ENCODE data around the gene IFT122.
"Not testable (repeated sequence)": the region's sequence is repeated elsewhere in the genome, so short reads cannot be mapped to it uniquely, and the experiment has no call there.

The IFT122 gene

DNA sequence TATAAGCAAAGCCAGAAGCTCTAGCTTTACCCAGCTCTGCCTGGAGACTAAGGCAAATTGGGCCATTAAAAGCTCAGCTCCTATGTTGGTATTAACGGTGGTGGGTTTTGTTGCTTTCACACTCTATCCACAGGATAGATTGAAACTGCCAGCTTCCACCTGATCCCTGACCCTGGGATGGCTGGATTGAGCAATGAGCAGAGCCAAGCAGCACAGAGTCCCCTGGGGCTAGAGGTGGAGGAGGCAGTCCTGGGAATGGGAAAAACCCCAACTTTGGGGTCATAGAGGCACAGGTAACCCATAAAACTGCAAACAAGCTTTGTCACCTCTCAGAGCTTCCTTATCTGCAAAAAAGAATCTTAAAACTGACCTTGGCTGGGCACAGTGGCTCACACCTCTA lies 95.1 kb downstream of the IFT122 start:
- Mint-ChIP-seq H3K27ac (no peak overlapping the region), H3K9me3 (no peaks in the 10 kb centered on the region), H3K4me1 (peaks cover 2% of the 10 kb centered on the region), H3K36me3 (no peaks in the 10 kb centered on the region), H3K4me3 (no peak overlapping the region), H3K27me3 (peaks cover 1% of the 10 kb centered on the region)
- no peak for DNase-seq (ENCODE audit: low spot score in 2 of 2)
- ATAC-seq (ENCODE audit: low read depth): no peak

DNA sequence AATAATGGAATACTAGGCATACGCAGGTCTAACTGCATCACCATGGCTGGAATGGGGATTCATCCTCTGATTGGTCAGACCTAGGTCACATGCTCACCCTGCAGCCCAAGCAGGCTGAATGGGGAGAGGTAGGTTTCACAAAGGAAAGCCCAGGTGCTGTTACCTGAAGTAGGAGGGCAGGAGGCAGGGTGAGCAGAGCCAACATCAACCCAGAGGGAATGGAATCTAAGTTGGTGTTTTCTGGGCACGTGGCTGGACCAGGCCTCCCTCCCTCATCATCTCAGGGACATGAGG lies 96.3 kb downstream of the IFT122 start:
- ATAC-seq (ENCODE audit: low read depth) (no peak), DNase-seq (ENCODE audit: low spot score in 2 of 2) (no peak)
- H3K27me3 Mint-ChIP-seq: peaks cover 1% of the 10 kb centered on the region
- H3K9me3 Mint-ChIP-seq: no peaks in the 10 kb centered on the region
- no peaks in the 10 kb centered on the region for H3K36me3 Mint-ChIP-seq
- H3K4me3 Mint-ChIP-seq: no peak overlapping the region
- no peak overlapping the region for H3K27ac Mint-ChIP-seq
- H3K4me1 Mint-ChIP-seq: peaks cover 2% of the 10 kb centered on the region

DNA sequence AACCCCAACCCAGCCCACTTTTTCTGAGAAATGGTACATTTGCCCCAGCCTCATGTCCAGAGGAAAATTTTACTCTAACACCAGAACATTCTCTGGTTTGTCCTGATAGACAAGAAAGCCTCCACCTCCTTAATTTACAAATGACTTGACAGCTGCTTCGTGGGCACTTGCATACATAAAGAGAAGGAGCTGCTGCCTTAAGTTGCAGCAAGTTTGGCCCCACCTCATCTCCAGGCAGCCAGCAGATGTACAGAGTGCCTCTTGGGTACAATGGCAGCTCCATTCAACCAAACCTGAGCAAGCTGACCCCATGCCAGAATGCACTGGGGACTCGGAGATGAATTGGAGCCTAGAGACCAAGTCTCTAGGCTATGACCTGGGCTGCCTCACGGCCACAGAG lies 96.8 kb downstream of the IFT122 start:
- H3K27me3 Mint-ChIP-seq: peaks cover 1% of the 10 kb centered on the region
- peaks cover 2% of the 10 kb centered on the region for H3K4me1 Mint-ChIP-seq
- no peaks in the 10 kb centered on the region for H3K9me3 Mint-ChIP-seq
- no peaks in the 10 kb centered on the region for H3K36me3 Mint-ChIP-seq
- no peak for DNase-seq (ENCODE audit: low spot score in 2 of 2)
- no peak for ATAC-seq (ENCODE audit: low read depth)
- H3K27ac Mint-ChIP-seq: no peak overlapping the region
- no peak overlapping the region for H3K4me3 Mint-ChIP-seq

DNA sequence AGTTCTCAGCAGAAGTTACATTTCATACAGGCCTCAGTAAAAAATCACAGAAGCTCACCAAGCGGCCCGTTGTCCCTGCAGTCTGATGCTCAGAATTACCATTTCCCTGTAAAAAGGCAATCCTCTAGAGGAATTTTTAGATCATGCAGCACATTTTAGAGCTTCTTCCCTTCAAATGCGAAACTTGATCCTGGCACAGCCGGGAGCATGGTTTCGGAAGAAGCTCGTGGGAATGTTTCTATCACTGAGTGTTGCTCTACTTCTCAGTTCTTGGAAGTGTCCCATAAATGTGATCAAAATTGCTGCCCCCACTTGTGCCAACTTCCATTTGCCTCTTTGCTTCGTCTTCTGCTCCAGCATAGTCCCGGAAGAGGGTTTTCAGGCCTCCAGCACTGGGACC lies 99.2 kb downstream of the IFT122 start:
- H3K4me3 Mint-ChIP-seq: no peak overlapping the region
- H3K36me3 Mint-ChIP-seq: no peaks in the 10 kb centered on the region
- H3K9me3 Mint-ChIP-seq: no peaks in the 10 kb centered on the region
- peaks cover 4% of the 10 kb centered on the region for H3K4me1 Mint-ChIP-seq
- peaks cover 5% of the 10 kb centered on the region for H3K27me3 Mint-ChIP-seq
- ATAC-seq (ENCODE audit: low read depth) (no peak), DNase-seq (ENCODE audit: low spot score in 2 of 2) (no peak)
- H3K27ac Mint-ChIP-seq: no peak overlapping the region

DNA sequence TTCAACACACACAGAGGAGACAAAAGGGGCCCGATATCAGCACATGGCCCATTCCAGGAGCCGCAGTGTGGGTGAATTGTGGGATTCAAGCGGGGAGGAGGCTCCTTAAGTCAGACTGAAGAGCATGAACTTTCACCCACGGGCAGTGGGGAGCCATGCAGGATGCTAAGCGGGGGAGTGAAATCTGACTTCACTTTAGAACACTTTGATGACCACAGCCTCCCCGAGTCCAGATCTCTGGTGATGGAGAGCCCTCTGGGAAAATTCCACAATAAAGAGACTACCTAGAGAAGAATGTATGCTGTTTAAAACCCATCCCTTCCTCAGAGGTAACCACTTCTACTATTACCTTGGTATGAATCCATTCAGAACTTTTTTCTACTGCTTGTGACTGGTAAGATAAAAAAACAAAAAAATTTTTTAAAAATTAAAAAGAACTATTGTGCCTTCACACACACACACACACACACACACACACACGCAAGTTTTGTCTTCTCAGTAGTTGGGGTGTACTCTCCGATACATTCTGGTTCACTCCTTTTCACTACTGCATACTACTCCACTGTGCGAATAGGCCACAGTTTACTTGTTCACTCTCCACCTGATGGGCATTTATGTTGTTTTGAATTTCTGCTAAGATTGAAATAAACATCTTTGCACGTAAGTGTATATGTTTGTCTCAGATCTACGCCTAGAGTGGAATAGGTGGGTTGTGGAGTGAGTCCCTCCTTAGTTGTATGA lies 100.9 kb downstream of the IFT122 start:
- Mint-ChIP-seq H3K9me3 (no peaks in the 10 kb centered on the region), H3K36me3 (no peaks in the 10 kb centered on the region), H3K27me3 (peaks cover 5% of the 10 kb centered on the region), H3K27ac (no peak overlapping the region), H3K4me1 (peaks cover 4% of the 10 kb centered on the region), H3K4me3 (no peak overlapping the region)
- DNase-seq (ENCODE audit: low spot score in 2 of 2): no peak
- ATAC-seq (ENCODE audit: low read depth): no peak

DNA sequence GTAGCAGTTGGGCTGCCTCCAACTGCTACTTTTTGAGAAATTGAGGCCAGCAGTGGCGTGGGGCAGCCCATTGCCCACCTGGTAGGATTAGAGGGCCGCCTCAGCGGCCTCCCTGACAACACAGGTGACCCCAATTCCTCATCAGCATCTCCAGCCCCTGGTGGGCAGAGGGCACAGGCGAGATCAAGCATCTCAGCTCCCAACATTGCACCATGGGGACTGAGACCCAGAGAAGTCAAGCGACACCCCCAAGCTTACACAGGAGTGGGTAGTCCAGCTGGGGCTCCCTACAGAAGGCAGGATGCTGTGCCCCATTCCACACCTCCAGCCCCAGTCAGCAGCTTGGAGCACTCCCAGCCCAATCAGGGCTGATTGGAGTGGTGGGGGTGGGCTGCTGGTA lies 102.7 kb downstream of the IFT122 start:
- ATAC-seq (ENCODE audit: low read depth) (no peak), DNase-seq (ENCODE audit: low spot score in 2 of 2) (no peak)
- H3K27ac Mint-ChIP-seq: no peak overlapping the region
- H3K27me3 Mint-ChIP-seq: peaks cover 5% of the 10 kb centered on the region
- H3K9me3 Mint-ChIP-seq: no peaks in the 10 kb centered on the region
- no peak overlapping the region for H3K4me3 Mint-ChIP-seq
- H3K36me3 Mint-ChIP-seq: no peaks in the 10 kb centered on the region
- peaks cover 4% of the 10 kb centered on the region for H3K4me1 Mint-ChIP-seq

DNA sequence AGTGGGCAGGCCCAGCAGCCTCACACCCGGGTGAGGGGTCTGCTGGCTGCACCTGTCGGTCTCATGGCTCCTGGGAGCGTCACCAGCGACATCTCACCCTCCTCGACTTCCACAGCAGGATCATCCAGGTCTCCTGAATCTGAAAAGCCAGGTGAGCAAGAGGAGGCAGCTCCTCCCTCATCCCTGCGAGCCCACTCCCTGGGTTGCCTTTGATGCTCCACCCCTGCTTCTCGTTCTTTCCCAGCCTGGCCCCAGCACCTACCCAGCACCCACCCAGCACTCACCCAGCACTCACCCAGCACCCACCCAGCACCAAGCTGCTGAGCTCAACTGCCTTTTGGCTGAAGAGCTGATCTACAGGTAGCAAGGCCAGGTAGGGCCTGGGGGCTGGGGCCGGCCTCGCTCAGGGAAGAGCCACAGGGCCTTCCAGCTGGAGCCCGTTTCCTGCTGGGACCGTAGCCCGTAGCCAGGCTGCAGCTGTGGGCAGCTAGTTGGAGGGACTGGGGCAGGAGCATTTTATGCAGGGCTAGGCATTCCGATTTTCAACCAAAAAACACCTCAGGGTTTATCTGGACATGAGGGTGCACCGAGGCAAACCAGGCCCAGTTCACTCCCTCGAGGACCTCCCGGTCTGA lies 103.2 kb downstream of the IFT122 start, which contains the start of gene H1-8:
TSS of gene H1-8 (plus strand) at position 20 of the 635 bp plus-strand sequence. CDS start at position 64, 44 bp downstream.
- no peaks in the 10 kb centered on the region for H3K9me3 Mint-ChIP-seq
- H3K27me3 Mint-ChIP-seq: peaks cover 5% of the 10 kb centered on the region
- ATAC-seq (ENCODE audit: low read depth) (no peak), DNase-seq (ENCODE audit: low spot score in 2 of 2) (no peak)
- peaks cover 4% of the 10 kb centered on the region for H3K4me1 Mint-ChIP-seq
- no peak within 1 kb of the TSS for H3K4me3 Mint-ChIP-seq
- no peak within 1 kb of the TSS for H3K27ac Mint-ChIP-seq
- H3K36me3 Mint-ChIP-seq: no peaks in the 10 kb centered on the region

DNA sequence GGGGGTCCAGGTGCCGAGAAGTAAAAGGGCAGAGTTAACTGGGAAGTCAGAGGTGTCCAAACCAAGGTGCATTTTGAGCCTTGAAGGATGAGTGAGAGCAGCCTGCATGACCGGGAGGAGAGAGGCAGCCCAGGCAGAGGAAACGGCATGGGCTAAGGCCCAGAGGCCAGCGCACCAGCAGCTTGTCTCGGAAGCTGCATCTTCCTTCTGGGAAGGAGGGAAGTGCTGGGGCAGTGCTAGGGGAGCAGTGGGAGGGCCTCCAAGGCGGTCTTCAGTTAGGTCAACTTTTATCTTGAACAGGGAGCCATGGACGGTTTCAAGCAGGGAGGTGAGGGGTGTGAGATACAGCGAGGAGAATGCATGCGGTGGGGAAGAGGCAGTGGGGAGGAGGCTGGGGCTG lies 104.0 kb downstream of the IFT122 start:
- Mint-ChIP-seq H3K36me3 (no peaks in the 10 kb centered on the region), H3K27me3 (peaks cover 5% of the 10 kb centered on the region), H3K4me3 (no peak overlapping the region), H3K9me3 (no peaks in the 10 kb centered on the region), H3K27ac (no peak overlapping the region), H3K4me1 (peaks cover 2% of the 10 kb centered on the region)
- ATAC-seq (ENCODE audit: low read depth) (no peak), DNase-seq (ENCODE audit: low spot score in 2 of 2) (no peak)

DNA sequence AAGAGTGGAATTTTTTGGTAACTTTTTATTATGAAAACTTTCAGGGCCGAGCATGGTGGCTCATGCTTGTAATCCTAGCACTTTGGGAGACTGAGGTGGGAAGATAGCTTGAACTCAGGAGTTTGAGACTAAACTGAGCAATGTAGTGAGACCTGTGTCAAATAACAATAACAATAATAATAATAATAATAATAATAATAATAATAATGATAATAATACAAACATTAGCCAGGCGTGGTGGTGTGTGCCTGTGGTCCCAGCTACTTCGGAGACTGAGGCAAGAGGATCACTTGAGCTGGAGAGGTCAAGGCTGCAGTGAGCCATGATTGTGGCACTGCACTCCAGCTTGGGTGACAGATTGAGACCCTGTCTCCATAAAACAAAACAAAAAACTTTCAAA lies 105.9 kb downstream of the IFT122 start:
- H3K27me3 Mint-ChIP-seq: not testable (repeated sequence)

DNA sequence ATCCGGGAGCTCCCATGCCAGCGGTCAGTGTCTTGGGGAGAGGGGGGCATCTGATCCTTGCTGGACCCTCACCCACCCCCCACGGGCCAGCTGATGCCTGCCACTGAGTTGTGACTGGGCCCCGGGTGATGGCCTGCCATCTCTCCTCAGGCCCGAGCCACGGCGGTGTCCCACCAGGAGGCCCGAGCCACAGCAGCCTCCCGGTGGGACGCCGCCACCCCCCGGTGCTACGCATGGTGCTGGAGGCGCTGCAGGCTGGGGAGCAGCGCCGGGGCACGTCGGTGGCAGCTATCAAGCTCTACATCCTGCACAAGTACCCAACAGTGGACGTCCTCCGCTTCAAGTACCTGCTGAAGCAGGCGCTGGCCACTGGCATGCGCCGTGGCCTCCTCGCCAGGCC lies 107.2 kb downstream of the IFT122 start:
- H3K4me1 Mint-ChIP-seq: peaks cover 2% of the 10 kb centered on the region
- DNase-seq (ENCODE audit: low spot score in 2 of 2) (no peak), ATAC-seq (ENCODE audit: low read depth) (no peak)
- H3K9me3 Mint-ChIP-seq: no peaks in the 10 kb centered on the region
- H3K36me3 Mint-ChIP-seq: no peaks in the 10 kb centered on the region
- peak overlapping the region; percentile 38 for H3K27ac Mint-ChIP-seq
- H3K27me3 Mint-ChIP-seq: peaks cover 5% of the 10 kb centered on the region
- no peak overlapping the region for H3K4me3 Mint-ChIP-seq

More for the DNA sequence above, 105.9 kb downstream of the IFT122 start:
- H3K36me3 Mint-ChIP-seq; H3K4me1 Mint-ChIP-seq; DNase-seq (ENCODE audit: low spot score in 2 of 2); ATAC-seq (ENCODE audit: low read depth); H3K4me3 Mint-ChIP-seq; H3K9me3 Mint-ChIP-seq; H3K27ac Mint-ChIP-seq: not testable (repeated sequence)

DNA sequence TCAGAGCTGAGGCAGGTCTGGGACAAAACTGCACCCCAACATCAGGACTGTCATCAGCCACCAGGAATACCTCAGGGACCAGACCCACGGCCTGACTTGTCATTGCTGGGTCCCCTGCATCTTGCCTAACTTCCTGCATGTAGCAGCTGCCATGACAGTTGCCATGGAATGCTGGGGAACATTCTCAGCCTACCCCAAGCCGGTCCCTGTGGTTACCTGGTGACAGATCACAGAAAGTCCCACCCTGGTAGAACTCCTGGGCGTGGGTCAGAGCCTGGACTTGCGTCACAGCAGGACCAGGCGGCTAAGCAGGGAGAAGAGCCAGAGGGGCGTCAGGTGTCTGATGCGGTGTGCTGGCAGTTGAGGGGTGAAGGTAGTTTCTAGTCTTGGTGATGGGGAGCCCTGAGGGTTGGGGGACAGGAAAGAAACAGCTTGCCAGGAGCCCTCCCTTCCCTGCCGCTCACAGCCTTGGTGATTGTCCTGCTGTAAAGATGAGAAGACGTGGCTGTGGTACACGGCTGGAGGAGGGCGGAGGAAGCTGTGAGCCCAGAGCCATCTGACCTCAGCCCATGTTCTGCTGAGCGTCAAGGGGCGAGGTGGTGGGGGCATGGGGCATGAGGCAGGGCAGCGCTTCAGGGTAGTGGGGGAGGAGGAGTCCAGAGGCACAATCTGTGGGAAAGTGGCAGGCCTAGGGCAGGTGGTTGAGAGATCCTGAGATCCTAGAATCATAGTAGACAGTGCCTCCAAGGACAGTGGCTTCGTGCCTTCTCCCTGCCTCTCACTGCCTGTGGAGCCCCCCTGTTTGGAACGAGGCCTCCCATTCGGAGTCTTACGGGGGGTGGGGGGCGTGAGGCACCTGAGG lies 108.3 kb downstream of the IFT122 start:
- no peak for ATAC-seq (ENCODE audit: low read depth)
- Mint-ChIP-seq H3K4me1 (peaks cover 5% of the 10 kb centered on the region), H3K27ac (no peak overlapping the region), H3K9me3 (no peaks in the 10 kb centered on the region), H3K4me3 (no peak overlapping the region), H3K36me3 (no peaks in the 10 kb centered on the region), H3K27me3 (peaks cover 5% of the 10 kb centered on the region)
- DNase-seq (ENCODE audit: low spot score in 2 of 2): no peak

DNA sequence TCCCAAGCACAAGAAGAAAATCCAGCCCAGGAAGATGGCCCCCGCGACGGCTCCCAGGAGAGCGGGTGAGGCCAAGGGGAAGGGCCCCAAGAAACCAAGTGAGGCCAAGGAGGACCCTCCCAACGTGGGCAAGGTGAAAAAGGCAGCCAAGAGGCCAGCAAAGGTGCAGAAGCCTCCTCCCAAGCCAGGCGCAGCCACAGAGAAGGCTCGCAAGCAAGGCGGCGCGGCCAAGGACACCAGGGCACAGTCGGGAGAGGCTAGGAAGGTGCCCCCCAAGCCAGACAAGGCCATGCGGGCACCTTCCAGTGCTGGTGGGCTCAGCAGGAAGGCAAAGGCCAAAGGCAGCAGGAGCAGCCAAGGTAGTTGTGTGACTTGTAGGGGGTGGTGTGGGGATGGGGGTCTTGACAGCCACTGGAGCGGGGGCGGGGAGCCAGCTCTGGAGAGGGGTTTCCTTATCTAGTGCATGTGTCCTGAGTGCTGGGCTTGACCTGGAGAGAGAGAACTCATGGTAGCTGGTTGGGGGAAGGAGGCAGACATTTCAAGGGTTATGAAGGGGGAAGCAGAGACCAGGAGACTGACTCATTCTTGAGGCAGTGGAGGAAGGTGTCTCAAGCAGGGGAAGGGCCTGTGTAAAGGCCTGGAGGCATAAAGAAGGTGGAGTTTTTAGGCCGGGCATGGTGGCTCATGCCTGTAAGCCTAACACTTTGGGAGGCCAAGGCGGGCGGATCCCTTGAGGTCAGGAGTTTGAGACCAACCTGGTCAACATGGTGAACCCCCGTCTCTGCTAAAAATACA lies 109.2 kb downstream of the IFT122 start:
- Mint-ChIP-seq H3K9me3 (no peaks in the 10 kb centered on the region), H3K4me3 (no peak overlapping the region), H3K27ac (no peak overlapping the region), H3K27me3 (peaks cover 1% of the 10 kb centered on the region), H3K4me1 (peaks cover 5% of the 10 kb centered on the region), H3K36me3 (no peaks in the 10 kb centered on the region)
- ATAC-seq (ENCODE audit: low read depth): no peak
- no peak for DNase-seq (ENCODE audit: low spot score in 2 of 2)

DNA sequence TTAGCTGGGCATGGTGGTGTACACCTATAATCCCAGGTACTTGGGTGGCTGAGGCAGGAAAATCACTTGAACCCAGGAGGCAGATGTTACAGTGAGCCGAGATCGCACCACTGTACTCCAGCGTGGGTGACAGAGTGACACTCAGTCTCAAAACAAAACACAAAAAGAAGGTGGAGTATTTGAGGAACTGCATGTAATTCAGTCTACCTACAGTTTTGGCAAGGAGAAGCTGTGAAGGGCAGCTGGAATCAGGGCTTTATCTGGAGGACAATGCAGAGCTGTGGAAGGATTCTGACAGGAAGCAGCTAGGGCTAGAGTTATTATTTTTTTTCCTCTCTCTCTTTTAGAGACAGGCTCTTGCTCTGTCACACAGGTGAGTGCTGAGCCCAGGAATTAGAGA lies 109.8 kb downstream of the IFT122 start:
- Mint-ChIP-seq H3K27me3 (peaks cover 1% of the 10 kb centered on the region), H3K9me3 (no peaks in the 10 kb centered on the region), H3K27ac (no peak overlapping the region), H3K36me3 (no peaks in the 10 kb centered on the region), H3K4me1 (peaks cover 7% of the 10 kb centered on the region), H3K4me3 (no peak overlapping the region)
- ATAC-seq (ENCODE audit: low read depth) (no peak), DNase-seq (ENCODE audit: low spot score in 2 of 2) (no peak)
